Activated CD4-positive, alpha-beta T cell treated with anti-CD3 and anti-CD28 coated beads for 24 hours (primary cell): ENCODE results near the gene DDIT4.
A peak's percentile ranks its signal among the peaks of the same experiment; 100 is the strongest.
"Not testable (repeated sequence)": the region's sequence is repeated elsewhere in the genome, so short reads cannot be mapped to it uniquely, and the experiment has no call there.

Source experiments
- DNase-seq, 2 donors: peaks; one replicate each; pipeline ENCODE4 v3.0.0-alpha.2; 2020; ENCODE audit warnings: low read depth in 2 of 2

Gene DDIT4

GRCh38 chr10:72267819-72268399 lies 5.8 kb upstream of the DDIT4 start:
- no peak for DNase-seq

GRCh38 chr10:72268475-72269200 lies 5.1 kb upstream of the DDIT4 start:
- not testable (repeated sequence) for DNase-seq

GRCh38 chr10:72270607-72271281 lies 3.0 kb upstream of the DDIT4 start:
- DNase-seq, result no peak

GRCh38 chr10:72272689-72273409 lies 875 bp upstream of the DDIT4 start:
- no peak for DNase-seq

- no peak for DNase-seq
These were observed 547 bp downstream of the DDIT4 start for GRCh38 chr10:72274213-72274729.

GRCh38 chr10:72274730-72275350 lies 1.1 kb downstream of the DDIT4 start:
- DNase-seq, result peak in 1 of 2 donors; percentile 58

- DNase-seq, result no peak
These were observed 1.8 kb downstream of the DDIT4 start for GRCh38 chr10:72275351-72276012.

GRCh38 chr10:72276013-72276387 lies 2.3 kb downstream of the DDIT4 start:
- no peak for DNase-seq

- no peak for DNase-seq
These were observed 3.0 kb downstream of the DDIT4 start for GRCh38 chr10:72276421-72277339.

- no peak for DNase-seq
These were observed 3.7 kb downstream of the DDIT4 start for GRCh38 chr10:72277340-72277995.

GRCh38 chr10:72277996-72278667 lies 4.4 kb downstream of the DDIT4 start:
- no peak for DNase-seq

GRCh38 chr10:72278668-72279393 lies 5.1 kb downstream of the DDIT4 start:
- DNase-seq, result no peak

GRCh38 chr10:72279587-72279986 lies 5.9 kb downstream of the DDIT4 start:
- DNase-seq, result not testable (repeated sequence)

GRCh38 chr10:72283131-72283530 lies 9.4 kb downstream of the DDIT4 start:
- DNase-seq, result no peak

- no peak for DNase-seq
These were observed 12.3 kb downstream of the DDIT4 start for GRCh38 chr10:72285972-72286521.

GRCh38 chr10:72291019-72291532 lies 17.4 kb downstream of the DDIT4 start:
- no peak for DNase-seq

GRCh38 chr10:72292223-72292691 lies 18.5 kb downstream of the DDIT4 start:
- DNase-seq, result peak in 1 of 2 donors; percentile 52
